Thoracic aorta (tissue), 2 donors: ENCODE results near the gene FUT2. TPM values are rescaled to one million over a fixed set of nuclear protein-coding genes. Genes with fewer than 3 reads are reported as not detected.

Experiments
- ATAC-seq: fragments of 150-250 bp; one replicate; pipeline ENCODE4 v1.8.0; 2017; ENCODE audit warnings: low read depth; ENCODE audit not compliant: insufficient number of reproducible peaks, low FRiP score
- DNase-seq: peaks from one replicate; pipeline ENCODE4 v3.0.0-alpha.2; 2020; ENCODE audit warnings: low spot score
- H3K27ac ChIP-seq, 2 donors: fragments of 200-600 bp; sonication (generic); 1 replicate in 1 of 2; 2 replicates in 1 of 2; pipeline ENCODE4 v1.5.1; 2016; ENCODE audit warnings: mild to moderate bottlenecking in 2 of 2, moderate library complexity in 2 of 2
- H3K27me3 ChIP-seq: fragments of 200-600 bp; sonication (generic); replicated peaks from 2 replicates; pipeline ENCODE4 v1.6.0; 2016; ENCODE audit warnings: mild to moderate bottlenecking; ENCODE audit not compliant: insufficient read depth
- H3K36me3 ChIP-seq: fragments of 200-600 bp; sonication (generic); one replicate; pipeline ENCODE4 v1.5.1; 2016
- H3K4me1 ChIP-seq, 2 donors: fragments of 200-600 bp; sonication (generic); 1 replicate in 1 of 2; 2 replicates in 1 of 2; pipeline versions ENCODE4 v1.5.1 to v1.6.0; 2016; ENCODE audit warnings: low read depth in 2 of 2, mild to moderate bottlenecking in 1 of 2; ENCODE audit not compliant: control insufficient read depth in 1 of 2
- H3K4me3 ChIP-seq: fragments of 200-600 bp; sonication (generic); 2 replicates; pipeline ENCODE4 v1.5.1; 2016; ENCODE audit warnings: mild to moderate bottlenecking
- H3K9me3 ChIP-seq: fragments of 200-600 bp; sonication (generic); 2 replicates; pipeline ENCODE4 v1.5.1; 2016
- total RNA-seq, 2 donors: library from RNA; depleted of rRNA; stranded (reverse); fragments of >200 nt; gene quantifications; one replicate each; pipeline versions ENCODE4 v1.1.0 to v1.2.3, GENCODE V29; 2016
- TF ChIP-seq, protein P1 (sequence below): fragments of 200-600 bp; sonication (generic); IDR thresholded peaks from one replicate; pipeline ENCODE4 v1.5.1; 2019; ENCODE audit warnings: antibody characterized with exemption

FUT2 gene
- total RNA-seq, 2 donors from 2014 or later = 2.3 TPM; not detected in 1

DNA sequence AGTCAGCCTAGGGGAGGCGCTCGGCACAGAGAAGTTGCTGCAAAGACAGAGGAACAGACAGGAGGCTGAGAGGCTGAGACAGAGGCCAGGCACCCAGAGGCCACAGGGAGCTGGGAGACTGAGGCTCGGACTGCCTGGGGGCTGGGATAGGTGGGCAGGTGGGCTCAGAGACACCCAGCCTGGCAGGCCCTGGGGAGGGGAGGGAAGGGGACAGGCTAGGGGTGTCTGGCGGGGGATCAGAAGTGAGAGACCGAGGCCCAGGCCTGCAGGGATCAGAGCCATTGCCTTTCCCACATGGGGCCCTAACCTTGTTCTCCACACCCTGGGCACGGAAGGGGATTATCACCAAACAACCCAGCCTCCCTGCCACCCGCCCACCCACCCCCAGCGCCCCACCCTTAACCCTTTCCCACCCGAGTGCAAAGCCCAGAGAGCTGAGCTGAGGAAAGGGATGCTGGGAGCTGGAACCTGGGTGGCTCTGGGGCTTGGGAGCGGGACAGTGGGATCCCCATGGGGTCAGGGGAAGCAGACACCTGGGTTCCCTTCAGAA, 24.2 kb upstream of the FUT2 start:
- no peak for ATAC-seq
- Histone ChIP-seq H3K36me3 (no peaks in the 10 kb centered on the region), H3K27ac (no peak overlapping the region), H3K9me3 (no peaks in the 10 kb centered on the region), H3K4me3 (no peak overlapping the region), H3K4me1 (peaks cover 0 to 3% of the 10 kb centered on the region in 2 donors), H3K27me3 (no peaks in the 10 kb centered on the region)
- no peak for DNase-seq
- TF ChIP-seq, protein P1, sequence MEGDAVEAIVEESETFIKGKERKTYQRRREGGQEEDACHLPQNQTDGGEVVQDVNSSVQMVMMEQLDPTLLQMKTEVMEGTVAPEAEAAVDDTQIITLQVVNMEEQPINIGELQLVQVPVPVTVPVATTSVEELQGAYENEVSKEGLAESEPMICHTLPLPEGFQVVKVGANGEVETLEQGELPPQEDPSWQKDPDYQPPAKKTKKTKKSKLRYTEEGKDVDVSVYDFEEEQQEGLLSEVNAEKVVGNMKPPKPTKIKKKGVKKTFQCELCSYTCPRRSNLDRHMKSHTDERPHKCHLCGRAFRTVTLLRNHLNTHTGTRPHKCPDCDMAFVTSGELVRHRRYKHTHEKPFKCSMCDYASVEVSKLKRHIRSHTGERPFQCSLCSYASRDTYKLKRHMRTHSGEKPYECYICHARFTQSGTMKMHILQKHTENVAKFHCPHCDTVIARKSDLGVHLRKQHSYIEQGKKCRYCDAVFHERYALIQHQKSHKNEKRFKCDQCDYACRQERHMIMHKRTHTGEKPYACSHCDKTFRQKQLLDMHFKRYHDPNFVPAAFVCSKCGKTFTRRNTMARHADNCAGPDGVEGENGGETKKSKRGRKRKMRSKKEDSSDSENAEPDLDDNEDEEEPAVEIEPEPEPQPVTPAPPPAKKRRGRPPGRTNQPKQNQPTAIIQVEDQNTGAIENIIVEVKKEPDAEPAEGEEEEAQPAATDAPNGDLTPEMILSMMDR = no peak

DNA sequence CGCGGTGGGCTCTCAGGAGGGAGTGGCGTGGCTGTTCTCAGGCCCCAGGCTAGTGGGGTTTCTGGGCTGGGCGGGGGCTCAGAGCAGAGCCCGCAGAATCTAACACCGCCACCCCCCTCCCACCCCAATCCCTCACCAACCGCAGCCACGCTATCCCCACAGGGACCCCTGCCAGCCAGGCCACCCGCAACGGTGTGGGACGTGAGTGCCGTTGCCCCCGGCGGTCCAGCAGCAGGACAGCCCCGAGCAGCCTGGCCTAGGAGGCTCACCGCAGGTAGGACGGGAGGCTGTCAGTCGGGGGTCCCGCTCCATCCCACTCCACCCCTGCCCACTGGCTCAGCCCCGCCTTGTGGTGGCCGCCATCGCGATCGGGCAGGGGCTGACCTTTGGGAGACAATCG, 22.8 kb upstream of the FUT2 start, which contains the start of gene NTN5:
Gene NTN5, minus strand, starts transcription at position 24 of the 400 bp plus-strand sequence. CDS start 2,031 bp downstream, outside the sequence.
- Histone ChIP-seq H3K27ac (no peak within 1 kb of the TSS), H3K4me1 (peaks cover 0 to 3% of the 10 kb centered on the region in 2 donors), H3K9me3 (no peaks in the 10 kb centered on the region), H3K4me3 (no peak within 1 kb of the TSS), H3K27me3 (no peaks in the 10 kb centered on the region), H3K36me3 (no peaks in the 10 kb centered on the region)
- DNase-seq (no peak), ATAC-seq (no peak)
- TF ChIP-seq, protein P1 = no peak

DNA sequence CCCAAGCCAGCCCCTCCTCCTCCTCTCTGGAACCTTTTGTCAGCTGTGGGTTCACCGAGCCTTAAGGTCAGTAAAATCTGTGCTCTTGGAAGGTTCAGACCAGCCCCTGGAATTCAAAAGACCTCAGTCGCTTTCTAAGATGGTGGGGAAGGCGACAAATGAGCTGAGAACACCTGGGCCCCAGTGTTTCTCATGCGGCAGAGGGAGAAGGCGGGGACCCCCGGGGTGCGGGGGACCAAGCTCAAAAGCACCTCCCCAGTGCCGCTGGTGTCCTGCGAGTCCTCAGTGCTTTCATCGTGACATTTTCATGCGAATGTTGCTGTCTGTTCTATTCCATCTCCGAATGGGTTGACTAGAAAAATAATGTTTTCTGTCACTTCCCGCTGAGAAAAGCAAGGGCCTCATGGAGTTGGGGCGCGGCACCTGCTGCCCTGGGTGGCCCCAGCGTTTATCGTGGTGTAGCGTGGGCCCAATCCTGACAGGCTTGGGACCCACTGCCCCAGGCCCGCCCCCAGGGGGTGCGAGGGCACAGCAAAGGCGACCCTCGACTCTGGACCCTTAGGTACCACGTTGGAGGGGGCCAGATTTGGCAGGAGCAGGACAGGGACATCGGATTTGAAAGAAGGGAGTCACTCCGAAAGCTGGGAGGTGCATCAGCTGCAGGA, 22.2 kb upstream of the FUT2 start:
- Histone ChIP-seq H3K9me3 (no peaks in the 10 kb centered on the region), H3K4me3 (no peak overlapping the region), H3K27me3 (no peaks in the 10 kb centered on the region), H3K27ac (no peak overlapping the region), H3K4me1 (peaks cover 0 to 3% of the 10 kb centered on the region in 2 donors), H3K36me3 (no peaks in the 10 kb centered on the region)
- no peak for ATAC-seq
- TF ChIP-seq, protein P1 = no peak
- no peak for DNase-seq

DNA sequence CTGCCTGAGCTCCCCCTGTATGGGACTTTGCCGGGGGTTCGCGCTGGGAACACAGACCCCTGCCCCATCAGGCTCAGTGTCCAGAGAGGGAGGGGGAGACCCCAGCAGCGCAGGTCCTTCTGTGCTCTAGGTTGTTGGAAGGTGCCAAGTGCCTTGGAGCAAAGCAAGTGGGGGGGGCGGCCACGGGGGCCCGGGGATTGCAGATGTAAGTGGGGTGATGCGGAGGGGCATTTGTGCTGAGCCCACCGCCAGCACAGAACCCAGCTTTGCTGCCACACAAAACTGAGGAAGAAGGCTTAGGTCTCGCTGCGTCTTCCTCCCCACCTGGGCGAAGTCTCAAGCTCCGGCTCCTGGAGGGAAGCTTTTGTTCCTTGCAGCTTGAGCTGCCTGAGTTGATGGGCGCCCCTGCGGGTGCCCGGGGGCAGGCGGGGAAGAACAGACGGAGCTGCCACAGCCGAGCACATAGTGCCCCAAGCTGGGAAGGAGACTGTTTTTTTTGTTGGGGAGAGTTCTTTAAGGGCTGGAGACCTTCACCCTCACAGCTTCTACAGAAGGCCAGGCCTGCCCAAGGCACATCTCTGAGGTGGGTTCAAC, 21.5 kb upstream of the FUT2 start:
- no peaks in the 10 kb centered on the region for H3K27me3 ChIP-seq
- peaks cover 0 to 3% of the 10 kb centered on the region in 2 donors for H3K4me1 ChIP-seq
- H3K36me3 ChIP-seq = no peaks in the 10 kb centered on the region
- no peak overlapping the region for H3K4me3 ChIP-seq
- TF ChIP-seq, protein P1 = no peak
- no peak overlapping the region for H3K27ac ChIP-seq
- H3K9me3 ChIP-seq = no peaks in the 10 kb centered on the region
- ATAC-seq (no peak), DNase-seq (no peak)
